Activated CD8-positive, alpha-beta memory T cell treated with anti-CD3 and anti-CD28 coated beads, Interleukin-2, amount 10 ng/mL, durations not matched to agents 7 days and 5 days (primary cell): ENCODE results near the gene PNPLA2. TPM values are rescaled to one million over a fixed set of nuclear protein-coding genes. Genes with fewer than 3 reads are reported as not detected.

ENCODE experiments used
- ATAC-seq: fragments of 150-1000 bp; cut with Tn5 transposase; one replicate; pipeline ENCODE4 v1.10.0; 2021; ENCODE audit warnings: moderate library complexity
- CTCF ChIA-PET: fragments of 350-600 bp; sonication (Branson Sonifier 250); formaldehyde crosslinking; loops from one replicate; lab custom pipeline; 2021; ENCODE audit warnings: antibody characterized with exemption; lab: Charles Lee
- DNase-seq: peaks from one replicate; pipeline ENCODE4 v3.0.0-alpha.2; 2020
- H3K27ac Mint-ChIP-seq: one replicate; pipeline ENCODE4 v1.8.0; 2021; ENCODE audit warnings: mild to moderate bottlenecking, mixed read lengths
- H3K27me3 Mint-ChIP-seq: one replicate; pipeline ENCODE4 v1.8.0; 2021; ENCODE audit warnings: mixed read lengths
- H3K36me3 Mint-ChIP-seq: one replicate; pipeline ENCODE4 v1.8.0; 2021; ENCODE audit warnings: mild to moderate bottlenecking, mixed read lengths
- H3K4me1 Mint-ChIP-seq: one replicate; pipeline ENCODE4 v1.8.0; 2021; ENCODE audit warnings: mixed read lengths
- H3K4me3 Mint-ChIP-seq: one replicate; pipeline ENCODE4 v1.8.0; 2021; ENCODE audit warnings: mild to moderate bottlenecking, moderate library complexity, mixed read lengths
- H3K9me3 Mint-ChIP-seq: one replicate; pipeline ENCODE4 v1.8.0; 2022; ENCODE audit warnings: low read depth, mixed read lengths
- total RNA-seq, 2 experiments: library from RNA; stranded (reverse); gene quantifications; one replicate each; pipeline ENCODE4 v1.2.3, GENCODE V29; 2021

PNPLA2 gene
- total RNA-seq, 2 experiments from 2014 or later, result 64.7 to 70.0 TPM

- H3K27me3 Mint-ChIP-seq, result no peaks in the 10 kb centered on the region
- DNase-seq (no peak), ATAC-seq (no peak)
- H3K4me1 Mint-ChIP-seq, result no peaks in the 10 kb centered on the region
- no peaks in the 10 kb centered on the region for H3K36me3 Mint-ChIP-seq
- CTCF ChIA-PET, result no interaction called here
- no peak overlapping the region for H3K27ac Mint-ChIP-seq
- H3K4me3 Mint-ChIP-seq, result no peak overlapping the region
- no peaks in the 10 kb centered on the region for H3K9me3 Mint-ChIP-seq
Observed at GRCh38 chr11:863910-864827, 45.5 kb downstream of the PNPLA2 start.

- Mint-ChIP-seq H3K4me1 (no peaks in the 10 kb centered on the region), H3K27me3 (no peaks in the 10 kb centered on the region)
Observed at GRCh38 chr11:864898-865297, 46.2 kb downstream of the PNPLA2 start.

GRCh38 chr11:865462-866430 is 47.0 kb downstream of the PNPLA2 start:
- DNase-seq (no peak), ATAC-seq (no peak)
- CTCF ChIA-PET, result interaction anchor here (1.3 kb wide), 1 partner anchor 23 kb away, joined by 3 read pairs; no protein-coding TSS in a partner anchor
- no peaks in the 10 kb centered on the region for H3K9me3 Mint-ChIP-seq
- no peak overlapping the region for H3K4me3 Mint-ChIP-seq
- no peaks in the 10 kb centered on the region for H3K27me3 Mint-ChIP-seq
- no peaks in the 10 kb centered on the region for H3K36me3 Mint-ChIP-seq
- no peak overlapping the region for H3K27ac Mint-ChIP-seq
- no peaks in the 10 kb centered on the region for H3K4me1 Mint-ChIP-seq

More at GRCh38 chr11:864898-865297, 46.2 kb downstream of the PNPLA2 start:
- H3K36me3 Mint-ChIP-seq, result no peaks in the 10 kb centered on the region
- CTCF ChIA-PET, result interaction anchor here (1.3 kb wide), 1 partner anchor 22 kb away, joined by 3 read pairs; no protein-coding TSS in a partner anchor
- DNase-seq (no peak), ATAC-seq (no peak)
- H3K27ac Mint-ChIP-seq, result no peak overlapping the region
- no peaks in the 10 kb centered on the region for H3K9me3 Mint-ChIP-seq
- no peak overlapping the region for H3K4me3 Mint-ChIP-seq

GRCh38 chr11:866481-866880 is 47.8 kb downstream of the PNPLA2 start:
- Mint-ChIP-seq H3K4me1 (no peaks in the 10 kb centered on the region), H3K4me3 (no peak overlapping the region), H3K27ac (no peak overlapping the region), H3K36me3 (no peaks in the 10 kb centered on the region), H3K9me3 (no peaks in the 10 kb centered on the region), H3K27me3 (no peaks in the 10 kb centered on the region)
- CTCF ChIA-PET, result interaction anchor here (1.3 kb wide), 1 partner anchor 23 kb away, joined by 3 read pairs; no protein-coding TSS in a partner anchor
- DNase-seq (no peak), ATAC-seq (no peak)

- Mint-ChIP-seq H3K36me3 (no peaks in the 10 kb centered on the region), H3K4me3 (no peak overlapping the region), H3K27ac (no peak overlapping the region), H3K4me1 (no peaks in the 10 kb centered on the region), H3K27me3 (no peaks in the 10 kb centered on the region), H3K9me3 (no peaks in the 10 kb centered on the region)
- ATAC-seq, result no peak
- DNase-seq, result no peak
- CTCF ChIA-PET, result no interaction called here
Observed at GRCh38 chr11:867856-868358, 49.2 kb downstream of the PNPLA2 start.

DNA sequence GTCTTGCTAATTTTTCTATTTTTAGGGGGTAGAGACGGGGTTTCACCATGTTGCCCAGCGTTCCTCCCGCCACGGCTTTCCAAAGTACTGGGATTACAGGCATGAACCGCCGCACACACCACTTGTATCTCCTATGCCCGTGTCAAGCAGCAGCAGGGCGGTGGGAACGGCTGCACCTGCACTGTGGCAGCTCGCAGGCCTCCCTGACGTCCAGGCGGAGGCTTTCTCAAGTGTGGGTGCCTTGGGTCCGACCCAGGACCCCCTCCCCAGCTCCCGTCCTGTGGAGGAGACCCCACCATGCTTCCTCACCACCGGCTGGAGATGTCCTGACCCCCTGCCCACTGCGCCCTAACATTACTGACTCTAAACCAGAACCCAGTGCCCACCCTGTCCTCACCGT is 49.7 kb downstream of the PNPLA2 start:
- no peaks in the 10 kb centered on the region for H3K36me3 Mint-ChIP-seq
- CTCF ChIA-PET, result interaction anchor here (1.2 kb wide), 1 partner anchor 20 kb away, joined by 3 read pairs; no protein-coding TSS in a partner anchor
- no peaks in the 10 kb centered on the region for H3K9me3 Mint-ChIP-seq
- H3K27ac Mint-ChIP-seq, result no peak overlapping the region
- no peak for ATAC-seq
- H3K4me3 Mint-ChIP-seq, result no peak overlapping the region
- H3K27me3 Mint-ChIP-seq, result no peaks in the 10 kb centered on the region
- DNase-seq, result no peak
- H3K4me1 Mint-ChIP-seq, result no peaks in the 10 kb centered on the region

DNA sequence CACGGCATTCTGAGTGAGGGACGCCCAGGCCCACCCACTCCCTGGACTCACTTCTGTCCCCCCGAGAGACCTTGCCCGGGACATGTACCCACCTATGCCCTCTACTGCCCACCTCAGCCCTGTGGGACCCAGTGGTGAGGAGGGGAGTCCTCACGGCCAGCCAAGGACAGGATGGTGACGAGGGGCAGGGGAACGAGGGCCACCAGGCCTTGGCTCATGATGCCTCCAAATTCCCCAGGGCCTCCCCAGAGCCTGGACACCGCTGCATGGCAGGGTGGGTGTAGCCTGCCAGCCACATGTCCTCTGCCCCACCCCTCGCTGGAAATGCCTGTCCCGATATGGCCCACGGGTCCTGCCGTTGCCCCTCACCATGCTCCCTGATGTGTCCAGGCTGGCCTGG is 50.1 kb downstream of the PNPLA2 start:
- no peaks in the 10 kb centered on the region for H3K36me3 Mint-ChIP-seq
- no peak for DNase-seq
- H3K4me3 Mint-ChIP-seq, result no peak overlapping the region
- CTCF ChIA-PET, result interaction anchor here (1.2 kb wide), 1 partner anchor 20 kb away, joined by 3 read pairs; no protein-coding TSS in a partner anchor
- no peak for ATAC-seq
- H3K27ac Mint-ChIP-seq, result no peak overlapping the region
- no peaks in the 10 kb centered on the region for H3K4me1 Mint-ChIP-seq
- H3K9me3 Mint-ChIP-seq, result no peaks in the 10 kb centered on the region
- H3K27me3 Mint-ChIP-seq, result no peaks in the 10 kb centered on the region

GRCh38 chr11:869399-870126 is 50.8 kb downstream of the PNPLA2 start:
- CTCF ChIA-PET, result interaction anchor here (1.2 kb wide), 1 partner anchor 21 kb away, joined by 3 read pairs; no protein-coding TSS in a partner anchor
- ATAC-seq, result no peak
- H3K27me3 Mint-ChIP-seq, result no peaks in the 10 kb centered on the region

GRCh38 chr11:870127-870413 is 51.4 kb downstream of the PNPLA2 start:
- Mint-ChIP-seq H3K27ac (no peak overlapping the region), H3K27me3 (no peaks in the 10 kb centered on the region), H3K9me3 (no peaks in the 10 kb centered on the region), H3K4me3 (no peak overlapping the region), H3K36me3 (no peaks in the 10 kb centered on the region), H3K4me1 (no peaks in the 10 kb centered on the region)
- CTCF ChIA-PET, result no interaction called here
- DNase-seq (no peak), ATAC-seq (no peak)

More at GRCh38 chr11:869399-870126, 50.8 kb downstream of the PNPLA2 start:
- Mint-ChIP-seq H3K9me3 (no peaks in the 10 kb centered on the region), H3K4me1 (no peaks in the 10 kb centered on the region), H3K27ac (no peak overlapping the region), H3K36me3 (no peaks in the 10 kb centered on the region), H3K4me3 (no peak overlapping the region)
- no peak for DNase-seq

GRCh38 chr11:870418-870817 is 51.7 kb downstream of the PNPLA2 start:
- DNase-seq (no peak), ATAC-seq (no peak)
- CTCF ChIA-PET, result no interaction called here
- H3K27ac Mint-ChIP-seq, result no peak overlapping the region
- H3K27me3 Mint-ChIP-seq, result no peaks in the 10 kb centered on the region
- H3K4me1 Mint-ChIP-seq, result no peaks in the 10 kb centered on the region
- no peak overlapping the region for H3K4me3 Mint-ChIP-seq
- no peaks in the 10 kb centered on the region for H3K36me3 Mint-ChIP-seq
- no peaks in the 10 kb centered on the region for H3K9me3 Mint-ChIP-seq

DNA sequence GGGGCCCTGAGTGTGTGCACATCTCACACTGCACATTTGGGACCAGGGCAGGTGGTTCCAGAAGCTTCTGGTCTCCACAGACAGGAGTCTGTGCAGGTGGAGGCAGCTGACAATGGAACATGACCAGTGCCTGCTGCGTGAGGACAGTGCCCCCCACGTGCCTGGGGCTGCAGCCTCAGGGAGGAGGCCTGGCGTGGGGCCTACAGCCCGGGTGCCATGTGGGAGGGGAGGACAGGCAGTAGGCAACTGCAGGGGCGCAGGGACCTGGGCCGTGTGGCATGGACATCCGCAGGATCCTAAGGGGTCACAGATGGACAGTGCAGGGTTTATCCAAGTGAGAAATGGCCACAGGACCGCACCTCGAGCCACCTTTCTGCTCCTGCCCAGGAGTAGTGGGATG is 52.8 kb downstream of the PNPLA2 start:
- Mint-ChIP-seq H3K4me3 (no peak overlapping the region), H3K4me1 (no peaks in the 10 kb centered on the region), H3K27me3 (no peaks in the 10 kb centered on the region), H3K9me3 (no peaks in the 10 kb centered on the region), H3K36me3 (no peaks in the 10 kb centered on the region), H3K27ac (no peak overlapping the region)
- ATAC-seq, result no peak
- CTCF ChIA-PET, result no interaction called here
- DNase-seq, result no peak

GRCh38 chr11:872799-873198 is 54.1 kb downstream of the PNPLA2 start:
- Mint-ChIP-seq H3K27me3 (no peaks in the 10 kb centered on the region), H3K4me1 (no peaks in the 10 kb centered on the region), H3K4me3 (no peak overlapping the region), H3K36me3 (peaks cover 1% of the 10 kb centered on the region), H3K27ac (no peak overlapping the region), H3K9me3 (no peaks in the 10 kb centered on the region)
- CTCF ChIA-PET, result no interaction called here
- ATAC-seq (no peak), DNase-seq (no peak)

DNA sequence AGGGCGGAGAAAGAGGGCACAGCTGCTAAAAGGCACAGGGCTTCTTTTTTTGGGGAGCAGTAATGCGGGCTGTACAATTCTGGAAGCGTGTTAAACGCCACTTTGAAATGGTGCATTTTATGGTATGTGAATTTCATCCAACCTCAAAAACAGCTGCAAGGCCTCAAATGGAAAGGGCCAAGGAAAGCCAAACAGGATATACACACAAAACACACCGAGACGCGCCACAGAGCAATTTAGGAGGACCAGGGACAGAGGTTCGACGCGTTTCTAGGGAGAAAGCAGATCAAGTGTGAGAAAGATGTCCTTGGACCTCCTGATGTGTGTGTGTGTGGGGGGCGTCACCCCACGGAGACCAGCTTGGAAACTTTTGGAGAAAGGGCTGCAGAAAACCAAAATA is 55.0 kb downstream of the PNPLA2 start:
- DNase-seq (no peak), ATAC-seq (no peak)
- H3K27ac Mint-ChIP-seq, result no peak overlapping the region
- peaks cover 2% of the 10 kb centered on the region for H3K36me3 Mint-ChIP-seq
- H3K9me3 Mint-ChIP-seq, result no peaks in the 10 kb centered on the region
- H3K27me3 Mint-ChIP-seq, result no peaks in the 10 kb centered on the region
- no peak overlapping the region for H3K4me3 Mint-ChIP-seq
- CTCF ChIA-PET, result no interaction called here
- H3K4me1 Mint-ChIP-seq, result no peaks in the 10 kb centered on the region
